Measurements from ENCODE around the gene GRN. TPM values are rescaled to one million over a fixed set of nuclear protein-coding genes. Genes with fewer than 3 reads are reported as not detected.
"Not testable (repeated sequence)": the region's sequence is repeated elsewhere in the genome, so short reads cannot be mapped to it uniquely, and the experiment has no call there.

The GRN gene
- polyA plus RNA-seq, 1 donor: 218 TPM

DNA sequence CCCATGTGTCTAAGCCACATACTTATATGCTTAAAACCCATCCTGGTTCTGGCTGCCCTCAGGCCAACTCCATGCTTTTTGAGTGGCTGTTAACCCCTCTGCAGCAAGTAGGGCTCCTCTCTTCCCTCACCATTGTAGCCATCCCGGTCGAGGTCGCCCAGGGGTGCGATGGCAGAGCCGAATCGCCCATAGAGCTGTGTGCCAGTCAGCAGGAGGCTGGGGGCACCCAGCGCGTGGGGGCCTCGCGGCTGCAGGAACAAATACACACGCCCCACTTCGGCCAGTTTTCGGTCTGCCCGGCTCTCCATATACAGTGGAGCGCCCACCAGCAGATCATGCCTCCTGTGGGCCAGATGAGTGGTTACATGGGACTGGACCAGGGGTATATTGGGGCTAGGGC lies 38.3 kb downstream of the GRN start:
- no peak for DNase-seq (ENCODE audit: low read depth)

DNA sequence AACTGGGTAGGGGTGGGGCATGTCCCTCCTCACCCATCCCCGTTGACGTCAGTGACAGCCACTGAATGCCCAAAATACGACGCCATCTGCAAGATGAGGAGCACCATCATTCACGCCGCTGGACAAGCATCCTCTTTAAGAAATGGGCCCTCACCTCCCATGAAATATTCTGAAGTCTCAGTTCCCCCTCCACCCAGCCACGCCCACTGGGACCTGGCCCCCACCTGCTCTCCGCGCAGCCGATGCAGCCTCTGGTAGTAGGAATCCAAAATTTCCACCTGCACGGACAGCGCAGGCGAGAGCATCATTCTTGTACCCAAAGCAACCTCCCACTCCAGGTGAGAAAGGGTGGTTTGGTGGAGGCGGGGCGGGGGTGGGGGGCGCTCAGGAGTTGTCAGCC lies 38.8 kb downstream of the GRN start:
- DNase-seq (ENCODE audit: low read depth): no peak

DNA sequence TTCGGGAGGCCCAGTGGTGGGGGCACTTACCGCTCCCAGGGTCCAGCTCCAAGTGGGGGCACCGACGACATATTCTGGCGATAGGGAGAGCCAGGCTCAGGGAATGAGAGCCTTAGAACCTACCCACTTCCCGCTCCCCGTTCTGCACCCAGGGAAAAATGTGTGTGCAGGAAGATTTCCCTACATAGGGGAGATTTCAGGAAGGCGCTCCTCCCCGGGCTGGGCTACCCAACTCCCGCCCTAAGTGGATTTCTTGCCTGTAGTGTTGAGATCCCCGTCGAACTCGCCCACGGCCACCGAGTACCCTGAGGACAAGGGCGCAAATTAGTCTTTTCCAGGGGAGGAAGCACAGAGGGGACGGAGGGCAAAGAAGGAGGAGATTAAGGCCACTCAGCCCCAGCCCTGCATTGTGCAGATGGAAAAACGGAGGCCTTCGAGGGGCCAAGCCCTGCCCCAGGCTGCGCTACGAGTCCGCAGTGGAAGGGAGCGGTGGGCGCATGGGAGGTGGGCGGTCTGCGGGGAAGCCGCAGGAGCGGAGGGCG lies 39.2 kb downstream of the GRN start:
- no peak for DNase-seq (ENCODE audit: low read depth)

DNA sequence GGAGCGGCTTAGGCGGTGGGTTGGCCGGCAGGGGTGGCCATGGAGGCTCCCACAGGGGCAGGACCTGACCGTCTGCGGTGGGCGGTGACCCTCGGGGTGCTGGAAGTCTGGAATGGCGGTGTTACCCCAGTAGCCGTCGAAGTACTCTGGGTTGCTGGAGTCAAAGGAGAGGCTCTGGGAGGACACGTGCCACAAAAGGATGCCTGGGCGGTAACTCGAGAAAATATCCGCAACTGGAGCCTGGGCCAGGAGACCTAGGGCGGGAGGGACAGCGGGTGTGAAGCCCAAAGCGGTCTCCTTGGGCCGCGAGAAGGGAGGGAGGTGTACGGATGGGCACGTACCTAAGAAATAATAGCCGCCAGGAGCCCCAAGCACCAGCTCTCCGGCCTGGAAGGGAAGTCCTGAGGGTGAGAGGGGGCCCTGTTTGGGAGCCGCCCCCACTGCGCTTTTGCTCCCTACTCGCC lies 39.8 kb downstream of the GRN start:
- DNase-seq (ENCODE audit: low read depth): no peak

DNA sequence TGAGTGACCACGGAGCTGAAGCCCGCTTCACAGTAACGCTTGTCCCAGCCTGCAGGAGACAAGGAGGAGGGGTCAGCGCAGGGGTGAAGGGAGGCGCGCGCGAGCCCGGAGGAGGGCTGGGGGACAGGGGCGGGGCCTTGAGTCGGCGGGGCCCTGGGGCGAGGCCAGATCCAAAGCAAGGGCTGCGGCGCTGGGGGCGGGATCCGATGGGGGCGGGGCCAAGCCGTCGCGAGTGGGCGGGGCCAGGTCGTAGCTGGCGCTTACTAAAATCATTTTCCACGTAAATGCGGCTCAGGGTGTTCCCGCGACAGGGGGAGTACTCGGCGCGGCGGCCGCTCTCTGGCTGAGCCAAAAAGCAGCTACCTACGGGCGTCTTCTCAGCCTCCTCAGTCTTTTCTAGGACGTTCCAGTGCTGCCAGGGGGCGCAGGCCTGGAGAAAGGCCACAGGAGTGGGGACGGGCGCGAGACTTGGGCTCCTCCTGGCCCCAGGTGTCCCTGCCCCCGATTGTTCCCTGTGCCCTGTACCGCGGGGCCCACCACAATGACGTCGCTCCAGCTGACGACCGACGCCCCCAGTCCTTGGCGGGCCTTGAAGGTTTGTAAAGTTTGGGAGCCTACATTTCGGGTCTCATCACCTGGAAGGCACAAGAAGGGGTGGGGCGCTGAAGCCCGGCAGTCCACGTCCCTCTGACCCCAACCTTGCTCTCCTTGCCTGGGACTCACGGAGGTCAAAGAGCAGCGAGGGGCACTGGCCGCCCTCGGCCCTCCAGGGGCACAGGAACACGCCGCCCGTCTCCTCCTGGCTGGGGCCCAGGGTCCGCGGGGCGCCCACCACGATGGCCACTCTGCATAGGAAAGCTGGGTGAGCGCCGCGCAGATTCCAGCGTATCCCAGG lies 40.4 kb downstream of the GRN start:
- DNase-seq (ENCODE audit: low read depth): no peak

DNA sequence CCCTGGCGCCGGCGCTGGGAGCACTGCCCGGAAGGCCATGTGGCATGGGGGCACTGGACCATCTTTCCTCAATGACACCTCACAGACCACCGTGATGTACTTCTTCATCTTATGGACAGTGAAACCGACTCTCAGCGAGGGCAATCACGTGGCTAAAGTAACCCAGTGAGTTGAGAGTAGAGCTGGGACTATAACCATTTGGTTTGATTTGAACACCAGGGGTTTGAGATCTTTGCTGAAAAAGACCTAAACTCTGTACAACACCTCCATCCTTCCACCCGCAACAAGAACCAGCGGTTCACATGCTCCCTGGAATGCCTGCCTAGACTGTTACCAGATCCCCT lies 41.1 kb downstream of the GRN start:
- DNase-seq (ENCODE audit: low read depth): no peak

DNA sequence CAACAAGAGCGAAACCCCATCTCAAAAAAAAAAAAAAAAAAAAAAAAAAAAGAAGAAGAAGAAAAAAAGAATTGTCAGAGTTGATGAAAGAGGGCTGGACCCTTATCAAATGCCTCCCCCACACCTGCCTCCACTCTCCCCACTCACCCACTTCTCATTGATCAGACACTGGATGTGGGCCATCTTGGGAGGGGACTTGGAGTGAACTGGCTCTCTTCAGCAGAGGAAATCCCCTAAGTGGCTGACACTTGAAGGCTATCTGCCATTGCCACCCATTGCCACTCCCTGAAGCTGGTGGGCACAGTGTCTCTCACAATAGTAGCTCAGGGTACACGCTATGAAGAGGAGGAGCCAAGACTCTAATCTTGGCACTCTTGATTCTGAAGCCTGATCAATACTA lies 42.7 kb downstream of the GRN start:
- DNase-seq (ENCODE audit: low read depth): no peak

DNA sequence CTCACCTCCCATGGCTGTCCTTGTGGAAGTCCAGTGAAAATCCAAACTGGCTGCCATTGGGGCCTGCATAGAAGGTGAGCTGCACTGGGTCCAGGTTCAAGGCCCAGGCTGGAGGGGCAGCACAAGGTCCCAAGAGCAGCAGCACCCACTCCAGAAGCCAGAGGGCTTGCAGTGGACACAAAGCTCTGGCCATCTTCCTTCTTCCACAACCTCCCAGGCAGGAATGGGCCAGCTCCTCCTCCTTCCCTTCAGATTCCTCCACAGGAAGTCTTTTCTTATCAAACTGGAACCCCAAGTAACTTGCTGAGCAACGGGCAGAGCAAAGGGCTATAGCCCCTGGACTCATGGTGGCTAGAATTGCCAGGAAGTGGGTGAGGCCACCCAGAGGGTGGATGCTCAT lies 44.2 kb downstream of the GRN start, which contains the start of gene ITGA2B:
Gene ITGA2B, minus strand, starts transcription at position 369 of the 400 bp plus-strand sequence. Its CDS starts 176 bp downstream, at position 193.
- DNase-seq (ENCODE audit: low read depth): no peak

DNA sequence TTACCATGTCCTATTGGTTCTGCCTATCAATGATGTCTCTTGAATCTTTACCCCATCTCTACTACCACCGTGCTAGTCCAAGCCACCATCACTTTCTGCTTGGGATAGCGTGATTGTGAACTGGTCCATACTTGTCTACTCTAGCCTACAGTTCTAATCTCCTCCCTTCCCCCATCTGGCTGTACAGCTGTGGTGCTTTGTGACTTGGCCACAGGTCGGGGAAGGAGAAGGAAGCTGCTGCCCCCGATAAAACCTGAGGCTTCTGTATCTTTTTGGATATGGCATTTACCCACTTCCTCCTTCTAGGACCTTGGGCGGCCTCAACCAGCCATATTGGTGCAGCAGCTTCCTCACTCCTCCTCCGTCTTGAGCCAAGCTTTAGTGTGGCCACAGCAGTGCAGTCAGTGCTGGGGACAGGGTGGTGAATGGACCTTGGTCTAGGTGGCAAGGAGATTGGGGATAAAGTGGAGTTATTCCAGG lies 44.7 kb downstream of the GRN start:
- DNase-seq (ENCODE audit: low read depth): no peak

DNA sequence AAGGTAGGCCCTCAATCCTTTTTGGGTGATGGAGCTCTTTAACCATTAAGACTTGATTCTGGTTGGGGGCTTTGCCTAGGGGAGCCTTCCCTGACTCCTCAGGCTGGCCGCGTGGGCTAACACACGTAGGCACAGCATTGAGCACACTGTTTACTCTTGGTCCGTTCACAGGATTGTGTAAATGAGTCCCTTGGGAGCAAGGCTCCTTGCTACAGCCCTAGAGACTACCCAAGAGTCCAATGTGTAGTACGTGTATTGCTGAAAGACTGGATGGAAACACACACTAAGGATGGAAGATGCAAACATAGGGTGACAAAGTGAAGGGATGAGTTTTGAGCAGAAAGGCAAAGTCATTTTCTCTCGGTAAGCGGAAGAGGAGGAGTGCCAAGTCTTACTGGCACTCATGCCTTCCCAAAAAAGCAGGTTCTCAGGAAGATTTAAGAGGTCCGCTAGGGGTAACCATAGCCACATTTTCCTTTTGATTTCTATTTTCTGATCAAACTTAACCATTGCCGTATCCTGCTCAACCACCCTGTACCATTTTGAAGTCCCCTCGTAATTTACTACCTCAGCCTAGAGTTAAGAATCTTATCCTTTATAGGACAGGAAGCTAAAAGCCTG lies 45.3 kb downstream of the GRN start:
- DNase-seq (ENCODE audit: low read depth): no peak

DNA sequence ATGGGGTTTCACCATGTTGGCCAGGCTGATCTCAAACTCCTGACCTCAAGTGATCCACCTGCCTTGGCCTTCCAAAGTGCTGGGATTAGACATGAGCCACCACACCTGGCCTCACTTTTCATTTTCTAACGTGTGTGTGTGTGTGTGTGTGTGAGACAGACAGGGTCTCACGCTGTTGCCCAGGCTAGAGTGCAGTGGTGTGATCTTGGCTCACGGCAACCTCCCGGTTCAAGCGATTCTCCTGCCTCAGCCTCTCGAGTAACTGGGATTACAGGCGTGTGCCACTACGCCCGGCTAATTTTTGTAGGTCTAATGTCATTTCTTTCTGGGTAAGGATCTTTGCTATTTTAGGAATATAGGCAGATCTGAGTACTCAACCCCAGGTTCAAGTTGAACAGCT lies 49.0 kb downstream of the GRN start:
- DNase-seq (ENCODE audit: low read depth): not testable (repeated sequence)

DNA sequence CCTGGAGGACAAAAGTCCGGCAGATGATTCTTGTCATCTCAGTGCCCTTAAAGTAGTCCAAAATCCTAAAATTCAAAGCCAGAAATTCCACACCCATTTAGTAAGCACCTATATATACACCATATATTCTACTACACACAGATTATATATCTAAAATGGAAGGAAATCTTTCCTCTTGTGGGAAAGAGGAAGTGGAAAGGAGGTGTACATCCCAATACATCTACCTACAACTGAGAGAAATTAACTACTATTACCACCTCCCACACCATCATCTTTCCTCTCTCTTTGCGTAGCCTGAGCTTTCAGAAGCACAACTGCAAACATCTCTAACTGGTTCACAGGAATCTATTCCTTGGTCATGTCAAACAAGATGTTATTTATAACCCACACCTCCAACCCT lies 49.7 kb downstream of the GRN start:
- no peak for DNase-seq (ENCODE audit: low read depth)

DNA sequence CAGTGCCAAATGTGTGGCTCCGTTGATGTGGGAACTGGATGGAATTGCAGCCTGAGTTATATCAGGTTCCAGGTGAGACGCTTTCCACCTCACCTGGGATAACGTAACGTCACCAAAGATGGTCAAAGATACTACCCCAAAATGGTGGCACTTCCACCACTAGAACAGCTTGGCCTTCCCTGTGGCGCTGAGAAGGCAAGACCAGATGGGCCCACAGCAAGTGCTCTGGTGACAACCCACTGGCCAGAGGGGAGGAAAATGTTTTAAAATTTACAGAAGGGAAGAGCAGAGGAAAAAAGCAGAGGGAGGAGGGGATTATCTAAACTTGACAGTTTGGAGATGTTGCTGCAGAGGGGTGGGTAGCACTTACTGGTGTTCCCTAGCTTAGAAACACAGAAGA lies 51.8 kb downstream of the GRN start:
- no peak for DNase-seq (ENCODE audit: low read depth)

DNA sequence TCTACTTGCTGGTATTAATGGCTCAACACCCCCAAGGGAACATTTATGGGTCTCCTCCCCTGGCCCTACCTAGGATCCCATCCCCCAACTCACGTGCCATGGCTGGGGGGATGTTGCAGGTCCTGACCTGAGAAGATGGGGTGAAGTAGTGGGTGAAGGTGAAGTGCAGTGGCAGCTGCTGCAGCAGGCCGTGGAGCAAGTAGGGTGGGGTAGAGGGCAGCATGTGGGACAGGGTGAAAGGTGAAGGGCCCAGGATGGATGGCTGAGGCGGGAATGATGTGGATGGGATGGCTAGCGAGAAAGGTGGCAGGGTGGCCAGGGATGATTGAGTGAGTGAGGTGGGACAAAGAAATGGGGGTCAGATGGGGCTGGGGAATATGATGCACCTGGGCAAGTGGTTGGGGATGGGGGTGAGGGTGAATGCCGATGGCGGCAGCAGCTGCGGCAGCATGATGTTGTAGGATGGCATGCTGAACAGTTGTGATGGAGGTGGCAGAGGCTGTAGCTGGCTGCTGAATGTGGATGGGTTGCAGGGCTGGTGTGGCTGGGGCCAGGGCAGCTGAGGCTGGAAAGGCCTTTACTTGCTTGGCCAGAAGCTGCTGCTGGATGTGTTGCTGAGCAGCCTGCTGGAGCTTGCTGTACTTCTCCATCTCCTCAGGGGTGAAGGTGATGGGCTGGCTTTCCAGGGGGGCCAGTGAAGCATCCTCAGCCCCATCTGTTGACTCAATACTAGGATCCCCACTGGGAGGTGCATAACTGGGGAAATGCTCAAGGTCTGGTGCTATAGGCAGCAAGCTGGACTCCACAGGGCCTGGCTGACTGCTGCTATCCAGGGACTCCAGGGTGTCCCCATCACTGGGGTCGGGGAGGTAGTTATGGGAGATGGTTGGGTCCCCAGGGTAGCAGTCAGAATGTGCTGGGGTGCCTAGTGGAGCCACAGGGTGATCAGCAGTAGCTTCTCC lies 52.7 kb downstream of the GRN start:
- no peak for DNase-seq (ENCODE audit: low read depth)

DNA sequence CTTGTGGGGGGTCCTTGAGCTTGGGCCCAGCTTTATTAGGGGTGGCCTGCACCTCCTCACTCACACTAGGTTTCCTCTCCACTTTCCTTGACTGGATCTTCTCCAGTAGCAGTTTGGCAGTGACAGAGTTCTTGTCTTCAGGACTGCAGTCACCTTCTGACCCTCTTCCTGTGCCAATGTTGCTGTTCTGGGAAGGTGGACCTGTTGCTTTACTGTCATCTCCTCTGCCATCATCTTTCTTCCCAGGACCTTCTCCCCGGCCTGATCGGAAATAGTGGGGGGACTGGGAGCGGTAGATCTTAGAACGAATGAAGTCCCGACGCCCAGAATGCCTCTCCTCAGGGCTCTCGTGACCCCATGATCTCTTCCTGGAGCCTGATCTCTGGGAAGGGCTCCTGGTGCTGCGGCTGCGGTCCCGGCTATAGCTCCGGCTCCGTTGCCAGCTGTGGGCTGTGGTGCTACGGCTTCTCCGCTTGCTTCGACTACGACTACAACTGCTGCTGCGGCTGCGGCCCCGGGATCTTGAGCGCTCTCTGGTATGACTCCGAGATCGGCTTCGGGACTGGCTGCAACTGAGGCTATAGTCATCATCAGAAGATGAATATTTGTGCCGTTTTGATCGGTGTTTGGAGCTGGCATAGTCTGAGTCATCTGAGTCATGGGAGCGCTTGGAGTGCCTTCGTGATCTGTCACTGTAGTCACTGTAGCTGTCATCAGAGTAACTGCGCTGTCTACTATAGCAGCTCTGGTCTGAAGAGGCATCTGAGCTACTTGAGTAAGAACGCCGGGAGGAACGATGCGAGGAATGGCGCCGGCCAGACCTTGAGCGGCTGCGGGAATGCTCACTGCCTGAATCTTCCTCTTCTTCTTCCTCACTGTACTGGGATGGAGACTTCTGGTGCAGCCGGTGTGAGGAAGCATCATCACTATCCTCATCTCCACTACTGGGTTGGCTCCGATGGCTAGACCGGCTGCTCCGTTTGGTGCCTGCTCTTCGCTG lies 53.9 kb downstream of the GRN start:
- DNase-seq (ENCODE audit: low read depth): no peak

DNA sequence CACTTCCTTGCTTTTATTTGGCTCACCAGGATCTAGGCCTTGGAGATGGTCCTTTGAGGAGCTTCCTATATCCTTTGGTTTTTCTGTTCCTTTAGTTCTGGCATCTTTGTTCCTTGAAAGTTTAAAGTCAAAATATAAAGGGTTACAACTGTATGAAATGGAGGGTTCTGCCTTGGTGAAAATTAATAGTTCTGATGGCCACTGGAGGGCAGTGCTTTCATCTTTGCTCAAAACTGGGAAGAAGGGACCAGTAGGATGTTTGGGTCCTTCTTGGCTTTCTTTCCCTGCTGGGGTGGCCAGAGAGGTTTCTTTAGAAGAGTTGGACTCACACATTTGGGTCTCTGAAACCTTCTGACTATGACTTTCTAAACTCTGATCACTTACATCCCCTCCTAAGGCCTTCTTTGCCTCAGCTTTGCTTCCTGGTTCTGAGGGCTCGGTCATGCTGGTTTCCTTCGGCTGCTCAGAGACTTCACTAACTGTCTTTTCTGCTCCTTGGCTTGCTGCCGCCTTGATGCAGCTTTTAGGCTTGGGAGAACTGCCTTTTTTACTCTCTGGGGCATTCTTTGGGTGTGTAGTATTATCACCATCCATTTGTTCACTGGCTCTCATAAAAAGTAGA lies 55.2 kb downstream of the GRN start:
- no peak for DNase-seq (ENCODE audit: low read depth)
